ENCODE results near the gene CNST. TPM values are rescaled to one million over a fixed set of nuclear protein-coding genes. Genes with fewer than 3 reads are reported as not detected.

CNST gene
- total RNA-seq, 1 experiment from 2014 or later, result 19.8 TPM

DNA sequence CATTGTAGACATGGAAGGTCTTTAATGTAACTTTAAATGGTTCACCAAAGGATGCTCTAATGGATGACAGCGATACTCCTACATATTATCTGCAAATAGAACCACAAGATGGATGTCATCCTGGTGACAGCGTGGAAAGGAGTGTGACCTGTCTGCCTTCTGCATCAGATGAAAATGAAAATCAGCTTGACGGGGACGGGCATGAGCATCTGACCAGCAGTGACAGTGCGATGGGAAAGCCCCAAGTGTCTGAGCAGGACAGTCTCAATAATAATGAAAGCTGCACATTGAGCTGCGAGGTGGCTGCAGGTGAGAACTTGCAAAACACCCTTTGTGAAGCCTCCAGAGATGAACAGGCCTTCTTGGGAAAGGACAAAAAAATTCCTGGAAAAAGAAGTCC, 25.2 kb downstream of the CNST start:
- Histone ChIP-seq H3K18ac (ENCODE audit: insufficient read length, low read depth, low read length) (no peak overlapping the region), H4K20me1 (ENCODE audit: control insufficient read depth, insufficient read depth, insufficient read length) (no peaks in the 10 kb centered on the region), H4K5ac (ENCODE audit: insufficient read length, low read depth, low read length) (no peak overlapping the region), H4K8ac (replicated peaks; ENCODE audit: insufficient read length, low read depth, low read length) (no peak overlapping the region), H3K79me2 (ENCODE audit: insufficient read depth, low read length) (no peaks in the 10 kb centered on the region), H2AK5ac (ENCODE audit: insufficient read length, low read length) (no peak overlapping the region), H3K9me3 (ENCODE audit: control insufficient read depth, low read depth, low read length) (no peaks in the 10 kb centered on the region), H3K9ac (ENCODE audit: extremely low read depth, insufficient read length, low read length) (no peak overlapping the region), H2BK12ac (ENCODE audit: insufficient read length, low read depth, low read length) (no peak overlapping the region), H3K27me3 (ENCODE audit: insufficient read depth, low read length) (no peaks in the 10 kb centered on the region), H3K23me2 (ENCODE audit: insufficient read length, low read depth, low read length, poor library complexity, severe bottlenecking) (no peaks in the 10 kb centered on the region), H2AFZ (ENCODE audit: low read length) (no peak overlapping the region), H3K14ac (ENCODE audit: insufficient read depth, low read length) (no peak overlapping the region), H3K27ac (ENCODE audit: insufficient read length, low read depth, low read length) (no peak overlapping the region), H2BK15ac (ENCODE audit: low read depth, low read length) (no peak overlapping the region), H2BK20ac (ENCODE audit: low read depth, low read length, poor library complexity, severe bottlenecking) (no peak overlapping the region), H3K79me1 (ENCODE audit: insufficient read depth, low read depth, low read length, poor library complexity, severe bottlenecking) (no peaks in the 10 kb centered on the region), H3K4me1 (ENCODE audit: insufficient read depth, low read length) (no peaks in the 10 kb centered on the region), H3K4ac (ENCODE audit: low read depth, low read length) (no peak overlapping the region), H3K4me2 (ENCODE audit: insufficient read depth, insufficient read length, low read length) (no peak overlapping the region), H2BK5ac (ENCODE audit: insufficient read length, low read length) (no peak overlapping the region), H2BK120ac (ENCODE audit: low read depth, low read length, poor library complexity, severe bottlenecking) (no peak overlapping the region), H4K91ac (ENCODE audit: insufficient read length, low read depth, low read length) (no peak overlapping the region), H3K23ac (ENCODE audit: insufficient read length, low read depth, low read length) (no peak overlapping the region), H3K56ac (ENCODE audit: insufficient read length, low read depth, low read length) (no peak overlapping the region), H3T11ph (ENCODE audit: low read length) (no peak overlapping the region)
- Mint-ChIP-seq H3K4me1 (no peaks in the 10 kb centered on the region), H3K27me3 (ENCODE audit: low read depth) (no peaks in the 10 kb centered on the region), H3K9me3 (peaks cover 7 to 9% of the 10 kb centered on the region in 2 experiments), H3K36me3 (ENCODE audit: insufficient read depth in 1 of 3, low read depth in 3 of 3) (peaks cover 16 to 24% (median 22%) of the 10 kb centered on the region in 3 experiments), H3K27ac (no peak overlapping the region), H3K4me3 (no peak overlapping the region)
- TF ChIP-seq, protein P1, sequence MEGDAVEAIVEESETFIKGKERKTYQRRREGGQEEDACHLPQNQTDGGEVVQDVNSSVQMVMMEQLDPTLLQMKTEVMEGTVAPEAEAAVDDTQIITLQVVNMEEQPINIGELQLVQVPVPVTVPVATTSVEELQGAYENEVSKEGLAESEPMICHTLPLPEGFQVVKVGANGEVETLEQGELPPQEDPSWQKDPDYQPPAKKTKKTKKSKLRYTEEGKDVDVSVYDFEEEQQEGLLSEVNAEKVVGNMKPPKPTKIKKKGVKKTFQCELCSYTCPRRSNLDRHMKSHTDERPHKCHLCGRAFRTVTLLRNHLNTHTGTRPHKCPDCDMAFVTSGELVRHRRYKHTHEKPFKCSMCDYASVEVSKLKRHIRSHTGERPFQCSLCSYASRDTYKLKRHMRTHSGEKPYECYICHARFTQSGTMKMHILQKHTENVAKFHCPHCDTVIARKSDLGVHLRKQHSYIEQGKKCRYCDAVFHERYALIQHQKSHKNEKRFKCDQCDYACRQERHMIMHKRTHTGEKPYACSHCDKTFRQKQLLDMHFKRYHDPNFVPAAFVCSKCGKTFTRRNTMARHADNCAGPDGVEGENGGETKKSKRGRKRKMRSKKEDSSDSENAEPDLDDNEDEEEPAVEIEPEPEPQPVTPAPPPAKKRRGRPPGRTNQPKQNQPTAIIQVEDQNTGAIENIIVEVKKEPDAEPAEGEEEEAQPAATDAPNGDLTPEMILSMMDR (conservative IDR thresholded peaks at IDR 0.05), result no peak
- no CpG with 5 or more reads among the region's 6 CpGs for WGBS (ENCODE audit: extremely low coverage, insufficient read length, low lambda C conversion rate)
- DNase-seq, result no peak
